Liver (tissue), 9 donors: Measurements from ENCODE around the gene CTNNBL1. TPM values are rescaled to one million over a fixed set of nuclear protein-coding genes. Genes with fewer than 3 reads are reported as not detected.

Source experiments
- DNase-seq: peaks from one replicate; pipeline ENCODE4 v3.0.0-alpha.2; 2017; ENCODE audit warnings: low spot score
- H3K27ac ChIP-seq, 2 donors: one replicate each; pipeline ENCODE4 v1.7.0; 2013; ENCODE audit warnings: inconsistent platforms in 2 of 2, low read length in 2 of 2, control low read depth in 1 of 2, low read depth in 1 of 2, mild to moderate bottlenecking in 1 of 2
- H3K27me3 ChIP-seq, 4 donors: one replicate each; pipeline versions ENCODE4 v1.6.1 to v1.7.0; 2013; ENCODE audit warnings: low read length in 3 of 4, inconsistent platforms in 1 of 4, mild to moderate bottlenecking in 1 of 4, moderate library complexity in 1 of 4; ENCODE audit not compliant: control insufficient read depth in 4 of 4, insufficient read depth in 4 of 4
- H3K36me3 ChIP-seq, 4 donors: one replicate each; pipeline versions ENCODE4 v1.6.1 to v1.7.0; 2013; ENCODE audit warnings: low read length in 3 of 4, mild to moderate bottlenecking in 3 of 4, low read depth in 1 of 4, moderate library complexity in 1 of 4; ENCODE audit not compliant: control insufficient read depth in 4 of 4, insufficient read depth in 3 of 4
- H3K4me1 ChIP-seq, 4 donors: one replicate each; pipeline versions ENCODE4 v1.6.1 to v1.7.0; 2013; ENCODE audit warnings: low read length in 3 of 4, mild to moderate bottlenecking in 3 of 4, moderate library complexity in 1 of 4; ENCODE audit not compliant: control insufficient read depth in 4 of 4, insufficient read depth in 4 of 4
- H3K4me3 ChIP-seq, 3 donors: one replicate each; pipeline versions ENCODE4 v1.6.1 to v1.7.0; 2013; ENCODE audit warnings: low read length in 3 of 3, control low read depth in 1 of 3, low read depth in 1 of 3, mild to moderate bottlenecking in 1 of 3
- H3K9ac ChIP-seq, 2 donors: one replicate each; pipeline ENCODE4 v1.7.0; 2013; ENCODE audit warnings: low read length in 2 of 2, mild to moderate bottlenecking in 2 of 2, moderate library complexity in 2 of 2, control low read depth in 1 of 2, low read depth in 1 of 2
- H3K9me3 ChIP-seq, 4 donors: one replicate each; pipeline versions ENCODE4 v1.6.1 to v1.7.0; 2013; ENCODE audit warnings: low read length in 3 of 4; ENCODE audit not compliant: control insufficient read depth in 4 of 4
- FOXA1 ChIP-seq: IDR thresholded peaks from 2 replicates; pipeline ENCODE4 v1.6.1; 2016; ENCODE audit warnings: antibody characterized with exemption
- FOXA2 ChIP-seq: IDR thresholded peaks from 2 replicates; pipeline ENCODE4 v1.6.1; 2016; ENCODE audit warnings: antibody characterized with exemption
- HNF4A ChIP-seq, 2 donors: conservative IDR thresholded peaks; 2 replicates each; pipeline ENCODE4 v1.6.1; 2016; ENCODE audit warnings: antibody characterized with exemption in 2 of 2, mild to moderate bottlenecking in 2 of 2
- JUND ChIP-seq, 2 donors: IDR thresholded peaks; 2 replicates each; pipeline ENCODE4 v1.6.1; 2016; ENCODE audit warnings: antibody characterized with exemption in 2 of 2
- RAD21 ChIP-seq, 2 donors: IDR thresholded peaks; 2 replicates each; pipeline ENCODE4 v1.6.1; 2016; ENCODE audit warnings: antibody characterized with exemption in 2 of 2, mild to moderate bottlenecking in 2 of 2
- RXRA ChIP-seq, 2 donors: IDR thresholded peaks; 2 replicates each; pipeline ENCODE4 v1.6.1; 2017 to 2018; ENCODE audit warnings: antibody characterized with exemption in 2 of 2, mild to moderate bottlenecking in 1 of 2
- TAF1 ChIP-seq: conservative IDR thresholded peaks from 2 replicates; pipeline ENCODE4 v1.6.1; 2016; ENCODE audit warnings: antibody characterized with exemption, mild to moderate bottlenecking
- YY1 ChIP-seq: IDR thresholded peaks from 2 replicates; pipeline ENCODE4 v1.6.1; 2016; ENCODE audit warnings: antibody characterized with exemption, mild to moderate bottlenecking
- WGBS: extraction: QIAGEN DNeasy Blood & Tissue Kit; methylation state at CpG from one replicate; pipeline ENCODE4 v1.1.7; 2013; 5-methylcytosine and 5-hydroxymethylcytosine counted together
- polyA plus RNA-seq, 2 donors: library from polyadenylated mRNA; stranded (reverse) in 1 of 2; unstranded in 1 of 2; fragments of 200-250 nt in 1 of 2; fragments of >200 nt in 1 of 2; fragmentation: Nextera tagmentation in 1 of 2; extraction: Ambion mirVana in 1 of 2; gene quantifications; one replicate each; pipeline versions ENCODE4 v1.2.1 to v1.2.3, GENCODE V29; 2013 to 2015
- total RNA-seq, 2 donors: library from RNA; depleted of rRNA; stranded (reverse); fragments of >200 nt; gene quantifications; one replicate each; pipeline ENCODE4 v1.2.3, GENCODE V29; 2014
- TF ChIP-seq, protein P1 (sequence below): IDR thresholded peaks from 2 replicates; pipeline ENCODE4 v1.6.1; 2016; ENCODE audit warnings: antibody characterized with exemption
- TF ChIP-seq, protein P2 (sequence below): IDR thresholded peaks from 2 replicates; pipeline ENCODE4 v1.6.1; 2016; ENCODE audit warnings: antibody characterized with exemption, mild to moderate bottlenecking
- TF ChIP-seq, protein P3 (sequence below): fragments of 150-350 bp; IDR thresholded peaks from 2 replicates; pipeline ENCODE4 v1.5.1; 2017; ENCODE audit warnings: improper control_type of control experiment, low read depth, low read length; ENCODE audit not compliant: missing input control
- TF ChIP-seq, protein P4 (sequence below): IDR thresholded peaks from 2 replicates; pipeline ENCODE4 v1.6.1; 2016; ENCODE audit warnings: antibody characterized with exemption
- TF ChIP-seq, protein P5 (sequence below): IDR thresholded peaks from 2 replicates; pipeline ENCODE4 v1.6.1; 2016; ENCODE audit warnings: antibody characterized with exemption
- donor health status: healthy.
- donor health status: healthy.
- donor health status: healthy.
- donor health status: healthy.
- donor health status: healthy.

The CTNNBL1 gene
- total and polyA plus RNA-seq, 4 donors, result 18.3 to 25.4 (median 20.3) TPM

DNA sequence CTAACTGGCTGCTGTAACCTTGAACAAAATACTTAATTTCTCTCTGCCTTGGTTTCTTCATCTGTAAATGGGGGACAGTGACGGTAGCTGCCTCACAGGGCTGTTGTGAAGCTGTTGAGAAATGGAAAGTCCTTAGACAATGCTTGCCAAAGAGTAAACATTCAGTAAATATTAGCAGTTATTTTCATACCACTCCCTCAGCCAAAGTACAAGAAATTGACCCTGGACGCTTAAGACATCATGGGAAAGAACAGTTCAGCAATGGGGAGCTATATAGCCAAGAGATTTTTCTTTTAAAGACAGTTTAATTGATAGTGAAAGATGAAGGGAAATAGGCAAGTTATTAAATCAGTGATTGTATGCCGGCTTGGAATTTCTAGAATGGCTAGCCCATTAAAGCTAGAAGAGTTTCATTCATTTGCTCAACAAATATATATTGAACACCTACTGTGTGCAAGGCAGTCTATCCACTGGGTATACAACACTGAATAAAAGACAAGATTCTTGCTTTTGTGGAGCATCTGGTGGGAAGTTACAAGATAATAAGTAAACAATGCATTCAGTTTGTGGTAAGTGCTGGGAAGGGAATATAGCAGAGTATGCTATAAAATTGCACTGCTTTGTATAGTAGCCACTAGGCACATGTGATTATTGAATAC, 2.0 kb downstream of the CTNNBL1 start:
- Histone ChIP-seq H3K36me3 (peaks cover 0 to 2% (median 0%) of the 10 kb centered on the region in 4 donors), H3K9ac (no peak overlapping the region), H3K9me3 (no peaks in the 10 kb centered on the region), H3K27me3 (no peaks in the 10 kb centered on the region), H3K4me3 (peak overlapping the region in 2 of 3 donors; percentile 5 to 40), H3K4me1 (peaks cover 2 to 37% (median 27%) of the 10 kb centered on the region in 4 donors), H3K27ac (peak overlapping the region in 1 of 2 donors; percentile 43)
- no peak for DNase-seq
- TF ChIP-seq TAF1, result no peak
- TF ChIP-seq RXRA (IDR thresholded peaks at IDR 0.05), result peak; percentile 18 to 42
- TF ChIP-seq RAD21 (IDR thresholded peaks at IDR 0.05), result peak in 1 of 2 donors; percentile 8
- peak; percentile 29 for TF ChIP-seq YY1
- TF ChIP-seq, protein P1, sequence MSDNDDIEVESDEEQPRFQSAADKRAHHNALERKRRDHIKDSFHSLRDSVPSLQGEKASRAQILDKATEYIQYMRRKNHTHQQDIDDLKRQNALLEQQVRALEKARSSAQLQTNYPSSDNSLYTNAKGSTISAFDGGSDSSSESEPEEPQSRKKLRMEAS, result no peak
- peak in 1 of 2 donors; percentile 27 for TF ChIP-seq JUND (IDR thresholded peaks at IDR 0.05)
- TF ChIP-seq, protein P2, sequence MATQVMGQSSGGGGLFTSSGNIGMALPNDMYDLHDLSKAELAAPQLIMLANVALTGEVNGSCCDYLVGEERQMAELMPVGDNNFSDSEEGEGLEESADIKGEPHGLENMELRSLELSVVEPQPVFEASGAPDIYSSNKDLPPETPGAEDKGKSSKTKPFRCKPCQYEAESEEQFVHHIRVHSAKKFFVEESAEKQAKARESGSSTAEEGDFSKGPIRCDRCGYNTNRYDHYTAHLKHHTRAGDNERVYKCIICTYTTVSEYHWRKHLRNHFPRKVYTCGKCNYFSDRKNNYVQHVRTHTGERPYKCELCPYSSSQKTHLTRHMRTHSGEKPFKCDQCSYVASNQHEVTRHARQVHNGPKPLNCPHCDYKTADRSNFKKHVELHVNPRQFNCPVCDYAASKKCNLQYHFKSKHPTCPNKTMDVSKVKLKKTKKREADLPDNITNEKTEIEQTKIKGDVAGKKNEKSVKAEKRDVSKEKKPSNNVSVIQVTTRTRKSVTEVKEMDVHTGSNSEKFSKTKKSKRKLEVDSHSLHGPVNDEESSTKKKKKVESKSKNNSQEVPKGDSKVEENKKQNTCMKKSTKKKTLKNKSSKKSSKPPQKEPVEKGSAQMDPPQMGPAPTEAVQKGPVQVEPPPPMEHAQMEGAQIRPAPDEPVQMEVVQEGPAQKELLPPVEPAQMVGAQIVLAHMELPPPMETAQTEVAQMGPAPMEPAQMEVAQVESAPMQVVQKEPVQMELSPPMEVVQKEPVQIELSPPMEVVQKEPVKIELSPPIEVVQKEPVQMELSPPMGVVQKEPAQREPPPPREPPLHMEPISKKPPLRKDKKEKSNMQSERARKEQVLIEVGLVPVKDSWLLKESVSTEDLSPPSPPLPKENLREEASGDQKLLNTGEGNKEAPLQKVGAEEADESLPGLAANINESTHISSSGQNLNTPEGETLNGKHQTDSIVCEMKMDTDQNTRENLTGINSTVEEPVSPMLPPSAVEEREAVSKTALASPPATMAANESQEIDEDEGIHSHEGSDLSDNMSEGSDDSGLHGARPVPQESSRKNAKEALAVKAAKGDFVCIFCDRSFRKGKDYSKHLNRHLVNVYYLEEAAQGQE, result no peak
- no peak for TF ChIP-seq FOXA2
- no peak for TF ChIP-seq FOXA1
- peak; percentile 56 to 65 for TF ChIP-seq HNF4A (conservative IDR thresholded peaks at IDR 0.05)
- TF ChIP-seq, protein P3, sequence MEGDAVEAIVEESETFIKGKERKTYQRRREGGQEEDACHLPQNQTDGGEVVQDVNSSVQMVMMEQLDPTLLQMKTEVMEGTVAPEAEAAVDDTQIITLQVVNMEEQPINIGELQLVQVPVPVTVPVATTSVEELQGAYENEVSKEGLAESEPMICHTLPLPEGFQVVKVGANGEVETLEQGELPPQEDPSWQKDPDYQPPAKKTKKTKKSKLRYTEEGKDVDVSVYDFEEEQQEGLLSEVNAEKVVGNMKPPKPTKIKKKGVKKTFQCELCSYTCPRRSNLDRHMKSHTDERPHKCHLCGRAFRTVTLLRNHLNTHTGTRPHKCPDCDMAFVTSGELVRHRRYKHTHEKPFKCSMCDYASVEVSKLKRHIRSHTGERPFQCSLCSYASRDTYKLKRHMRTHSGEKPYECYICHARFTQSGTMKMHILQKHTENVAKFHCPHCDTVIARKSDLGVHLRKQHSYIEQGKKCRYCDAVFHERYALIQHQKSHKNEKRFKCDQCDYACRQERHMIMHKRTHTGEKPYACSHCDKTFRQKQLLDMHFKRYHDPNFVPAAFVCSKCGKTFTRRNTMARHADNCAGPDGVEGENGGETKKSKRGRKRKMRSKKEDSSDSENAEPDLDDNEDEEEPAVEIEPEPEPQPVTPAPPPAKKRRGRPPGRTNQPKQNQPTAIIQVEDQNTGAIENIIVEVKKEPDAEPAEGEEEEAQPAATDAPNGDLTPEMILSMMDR, result no peak
- TF ChIP-seq, protein P4, sequence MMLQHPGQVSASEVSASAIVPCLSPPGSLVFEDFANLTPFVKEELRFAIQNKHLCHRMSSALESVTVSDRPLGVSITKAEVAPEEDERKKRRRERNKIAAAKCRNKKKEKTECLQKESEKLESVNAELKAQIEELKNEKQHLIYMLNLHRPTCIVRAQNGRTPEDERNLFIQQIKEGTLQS, result no peak
- TF ChIP-seq, protein P5, sequence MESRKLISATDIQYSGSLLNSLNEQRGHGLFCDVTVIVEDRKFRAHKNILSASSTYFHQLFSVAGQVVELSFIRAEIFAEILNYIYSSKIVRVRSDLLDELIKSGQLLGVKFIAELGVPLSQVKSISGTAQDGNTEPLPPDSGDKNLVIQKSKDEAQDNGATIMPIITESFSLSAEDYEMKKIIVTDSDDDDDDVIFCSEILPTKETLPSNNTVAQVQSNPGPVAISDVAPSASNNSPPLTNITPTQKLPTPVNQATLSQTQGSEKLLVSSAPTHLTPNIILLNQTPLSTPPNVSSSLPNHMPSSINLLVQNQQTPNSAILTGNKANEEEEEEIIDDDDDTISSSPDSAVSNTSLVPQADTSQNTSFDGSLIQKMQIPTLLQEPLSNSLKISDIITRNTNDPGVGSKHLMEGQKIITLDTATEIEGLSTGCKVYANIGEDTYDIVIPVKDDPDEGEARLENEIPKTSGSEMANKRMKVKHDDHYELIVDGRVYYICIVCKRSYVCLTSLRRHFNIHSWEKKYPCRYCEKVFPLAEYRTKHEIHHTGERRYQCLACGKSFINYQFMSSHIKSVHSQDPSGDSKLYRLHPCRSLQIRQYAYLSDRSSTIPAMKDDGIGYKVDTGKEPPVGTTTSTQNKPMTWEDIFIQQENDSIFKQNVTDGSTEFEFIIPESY, result no peak
- 37% methylated on average over 3 of the region's 3 CpGs for WGBS

DNA sequence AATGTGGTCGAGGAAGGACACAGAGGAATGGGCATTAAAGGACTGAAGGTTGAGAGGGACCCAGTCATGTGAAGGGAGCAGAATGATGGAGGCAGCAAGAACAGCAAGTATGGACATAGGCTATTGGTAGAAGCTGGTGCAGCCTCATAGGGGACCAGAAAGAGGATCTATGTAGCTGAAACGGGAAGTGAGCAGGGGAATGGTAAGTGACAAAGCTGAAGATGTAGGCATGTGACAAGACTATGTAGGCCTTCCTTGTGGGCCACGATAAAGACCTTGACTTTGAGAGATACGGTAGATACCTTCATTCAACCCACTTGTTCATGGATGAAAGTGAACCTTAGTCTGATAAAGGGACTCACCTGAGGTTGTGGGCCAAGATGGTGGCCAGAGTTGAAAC, 3.5 kb downstream of the CTNNBL1 start:
- Histone ChIP-seq H3K4me3 (no peak overlapping the region), H3K27me3 (no peaks in the 10 kb centered on the region), H3K27ac (no peak overlapping the region), H3K4me1 (peaks cover 2 to 37% (median 27%) of the 10 kb centered on the region in 4 donors), H3K36me3 (peaks cover 0 to 2% (median 0%) of the 10 kb centered on the region in 4 donors), H3K9ac (no peak overlapping the region), H3K9me3 (no peaks in the 10 kb centered on the region)
- 89% methylated on average over 4 of the region's 4 CpGs for WGBS
- no peak for DNase-seq
- TF ChIP-seq, protein P3, result no peak
- no peak for TF ChIP-seq FOXA2
- no peak for TF ChIP-seq YY1
- TF ChIP-seq, protein P2, result no peak
- TF ChIP-seq, protein P1, result no peak
- TF ChIP-seq, protein P5, result no peak
